Measurements from ENCODE around the gene PTPN21.

Gene PTPN21

DNA sequence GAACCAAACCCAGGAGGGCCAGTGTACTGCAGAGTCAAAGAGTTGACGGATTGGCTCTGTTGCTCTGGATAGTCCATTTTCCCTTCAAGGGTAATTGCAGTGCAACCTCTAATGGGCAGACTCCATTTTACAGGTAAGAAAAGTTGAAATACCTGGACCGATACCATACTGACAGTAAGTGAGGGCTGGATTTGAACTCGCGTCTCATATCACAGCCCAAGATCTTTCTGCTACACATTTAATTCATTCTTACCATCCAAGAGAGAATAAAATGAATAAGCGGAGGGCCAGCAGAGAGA is 7.7 kb upstream of the PTPN21 start:
- no peak for DNase-seq (ENCODE audit: low read depth)
- H3K4me3 ChIP-seq (ENCODE audit: low read depth, low read length) = peak overlapping the region; percentile 77
- TF ChIP-seq, protein P1, sequence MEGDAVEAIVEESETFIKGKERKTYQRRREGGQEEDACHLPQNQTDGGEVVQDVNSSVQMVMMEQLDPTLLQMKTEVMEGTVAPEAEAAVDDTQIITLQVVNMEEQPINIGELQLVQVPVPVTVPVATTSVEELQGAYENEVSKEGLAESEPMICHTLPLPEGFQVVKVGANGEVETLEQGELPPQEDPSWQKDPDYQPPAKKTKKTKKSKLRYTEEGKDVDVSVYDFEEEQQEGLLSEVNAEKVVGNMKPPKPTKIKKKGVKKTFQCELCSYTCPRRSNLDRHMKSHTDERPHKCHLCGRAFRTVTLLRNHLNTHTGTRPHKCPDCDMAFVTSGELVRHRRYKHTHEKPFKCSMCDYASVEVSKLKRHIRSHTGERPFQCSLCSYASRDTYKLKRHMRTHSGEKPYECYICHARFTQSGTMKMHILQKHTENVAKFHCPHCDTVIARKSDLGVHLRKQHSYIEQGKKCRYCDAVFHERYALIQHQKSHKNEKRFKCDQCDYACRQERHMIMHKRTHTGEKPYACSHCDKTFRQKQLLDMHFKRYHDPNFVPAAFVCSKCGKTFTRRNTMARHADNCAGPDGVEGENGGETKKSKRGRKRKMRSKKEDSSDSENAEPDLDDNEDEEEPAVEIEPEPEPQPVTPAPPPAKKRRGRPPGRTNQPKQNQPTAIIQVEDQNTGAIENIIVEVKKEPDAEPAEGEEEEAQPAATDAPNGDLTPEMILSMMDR (IDR thresholded peaks at IDR 0.05; ENCODE audit: low read depth, low read length) = no peak

DNA sequence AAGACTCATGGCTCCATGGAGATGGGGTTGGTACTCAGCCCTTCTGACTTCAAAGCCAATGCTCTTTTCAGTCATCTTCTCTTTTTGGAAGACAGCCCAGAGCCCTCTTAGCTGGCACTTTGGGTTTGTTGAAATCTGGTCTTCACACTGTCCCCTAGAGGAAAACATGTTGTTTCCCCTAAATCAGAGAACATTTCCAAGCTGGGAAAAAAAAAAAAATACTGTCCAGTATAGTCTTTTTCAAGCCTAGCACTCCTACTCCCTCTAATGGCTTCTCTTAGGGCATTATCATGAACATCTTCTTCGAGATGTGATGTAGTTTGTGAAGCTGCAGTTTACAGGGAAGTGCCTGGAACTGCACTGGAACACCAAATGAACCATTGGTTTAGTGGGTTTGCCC is 5.0 kb upstream of the PTPN21 start:
- no peak for TF ChIP-seq POLR2A (IDR thresholded peaks at IDR 0.05; ENCODE audit: extremely low read depth, insufficient read length)
- TF ChIP-seq MYC (IDR thresholded peaks at IDR 0.05; ENCODE audit: low read depth, low read length) = no peak
- TF ChIP-seq, protein P1 (IDR thresholded peaks at IDR 0.05; ENCODE audit: low read depth, low read length) = peak; percentile 16
- TF ChIP-seq, protein P2, sequence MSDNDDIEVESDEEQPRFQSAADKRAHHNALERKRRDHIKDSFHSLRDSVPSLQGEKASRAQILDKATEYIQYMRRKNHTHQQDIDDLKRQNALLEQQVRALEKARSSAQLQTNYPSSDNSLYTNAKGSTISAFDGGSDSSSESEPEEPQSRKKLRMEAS (IDR thresholded peaks at IDR 0.05; ENCODE audit: low read depth, low read length) = no peak
- DNase-seq (ENCODE audit: low read depth) = peak; percentile 27
- no peak overlapping the region for H3K4me3 ChIP-seq (ENCODE audit: low read depth, low read length)

DNA sequence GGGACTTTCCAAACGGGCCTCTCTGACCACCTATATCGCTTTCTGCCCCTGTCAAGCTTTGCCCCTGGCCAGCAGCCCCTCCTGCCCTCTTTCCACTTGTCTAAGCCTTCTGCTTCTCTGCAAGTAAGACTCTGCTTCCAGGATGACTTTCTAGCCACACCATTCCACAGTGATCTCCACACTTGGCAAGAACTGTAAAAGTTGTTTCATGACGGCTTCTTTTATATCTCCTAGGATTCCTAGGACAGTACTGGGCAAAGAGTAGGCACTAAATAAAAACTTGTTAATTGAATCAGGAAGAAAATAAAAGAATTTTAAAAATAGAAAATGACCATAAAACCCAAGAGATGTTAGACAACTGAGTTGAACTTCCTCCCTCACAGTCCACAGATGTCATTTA is 1.8 kb upstream of the PTPN21 start:
- DNase-seq (ENCODE audit: low read depth) = no peak
- TF ChIP-seq, protein P1 (IDR thresholded peaks at IDR 0.05; ENCODE audit: low read depth, low read length) = no peak
- TF ChIP-seq, protein P2 (IDR thresholded peaks at IDR 0.05; ENCODE audit: low read depth, low read length) = no peak
- TF ChIP-seq MYC (IDR thresholded peaks at IDR 0.05; ENCODE audit: low read depth, low read length) = no peak
- TF ChIP-seq POLR2A (IDR thresholded peaks at IDR 0.05; ENCODE audit: extremely low read depth, insufficient read length) = no peak
- no peak overlapping the region for H3K4me3 ChIP-seq (ENCODE audit: low read depth, low read length)

DNA sequence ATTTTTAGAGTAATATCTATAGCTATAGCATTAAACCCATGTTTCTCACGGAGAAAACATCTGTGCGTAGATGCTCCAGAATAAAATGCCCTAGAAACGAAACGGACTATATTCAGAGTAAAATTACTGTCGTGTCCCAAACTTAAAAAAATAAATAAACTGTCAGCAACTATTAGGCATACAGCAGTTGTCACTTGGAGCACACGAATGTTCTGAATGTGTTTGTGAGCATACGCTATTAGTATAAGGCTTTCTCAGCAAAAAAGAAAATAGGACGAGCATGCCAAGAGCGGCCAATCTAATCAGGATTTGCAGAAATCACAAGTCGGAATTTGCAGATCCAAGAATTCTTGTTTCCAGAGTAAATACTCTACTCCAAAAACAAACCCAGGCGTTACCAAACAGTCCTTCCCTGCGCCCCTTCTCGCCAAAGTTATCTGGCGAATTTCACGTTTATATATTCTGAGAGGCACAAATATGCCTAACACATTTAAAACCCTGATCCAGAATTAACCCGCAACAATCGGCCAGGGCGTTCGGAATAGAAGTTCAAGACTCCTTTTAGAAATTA is 836 bp downstream of the PTPN21 start:
- no peak for DNase-seq (ENCODE audit: low read depth)
- peak overlapping the region; percentile 46 for H3K4me3 ChIP-seq (ENCODE audit: low read depth, low read length)
- TF ChIP-seq, protein P2 (IDR thresholded peaks at IDR 0.05; ENCODE audit: low read depth, low read length) = no peak
- TF ChIP-seq POLR2A (IDR thresholded peaks at IDR 0.05; ENCODE audit: extremely low read depth, insufficient read length) (no peak), MYC (IDR thresholded peaks at IDR 0.05; ENCODE audit: low read depth, low read length) (no peak)
- TF ChIP-seq, protein P1 (IDR thresholded peaks at IDR 0.05; ENCODE audit: low read depth, low read length) = no peak

DNA sequence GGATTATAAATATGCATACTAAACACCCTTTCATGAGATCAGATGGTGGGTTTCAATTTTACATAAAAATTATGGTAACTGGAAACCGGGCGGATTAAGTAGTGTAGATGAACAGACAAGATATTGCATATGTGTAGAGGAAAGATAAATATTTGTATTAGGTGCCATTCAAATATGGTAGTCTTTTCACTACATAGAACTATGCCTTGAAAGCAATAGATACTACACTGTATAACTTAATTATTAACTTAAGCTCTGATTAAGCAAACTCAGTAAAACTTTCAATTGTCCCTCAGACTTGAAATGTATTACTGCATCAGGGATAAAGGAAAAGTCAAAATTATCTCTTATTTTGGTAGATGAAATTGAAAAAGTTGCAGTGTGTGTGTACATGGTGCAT is 1.9 kb downstream of the PTPN21 start:
- no peak overlapping the region for H3K4me3 ChIP-seq (ENCODE audit: low read depth, low read length)
- DNase-seq (ENCODE audit: low read depth) = no peak
- TF ChIP-seq, protein P1 (IDR thresholded peaks at IDR 0.05; ENCODE audit: low read depth, low read length) = no peak
- TF ChIP-seq MYC (IDR thresholded peaks at IDR 0.05; ENCODE audit: low read depth, low read length) (no peak), POLR2A (IDR thresholded peaks at IDR 0.05; ENCODE audit: extremely low read depth, insufficient read length) (no peak)
- TF ChIP-seq, protein P2 (IDR thresholded peaks at IDR 0.05; ENCODE audit: low read depth, low read length) = no peak

DNA sequence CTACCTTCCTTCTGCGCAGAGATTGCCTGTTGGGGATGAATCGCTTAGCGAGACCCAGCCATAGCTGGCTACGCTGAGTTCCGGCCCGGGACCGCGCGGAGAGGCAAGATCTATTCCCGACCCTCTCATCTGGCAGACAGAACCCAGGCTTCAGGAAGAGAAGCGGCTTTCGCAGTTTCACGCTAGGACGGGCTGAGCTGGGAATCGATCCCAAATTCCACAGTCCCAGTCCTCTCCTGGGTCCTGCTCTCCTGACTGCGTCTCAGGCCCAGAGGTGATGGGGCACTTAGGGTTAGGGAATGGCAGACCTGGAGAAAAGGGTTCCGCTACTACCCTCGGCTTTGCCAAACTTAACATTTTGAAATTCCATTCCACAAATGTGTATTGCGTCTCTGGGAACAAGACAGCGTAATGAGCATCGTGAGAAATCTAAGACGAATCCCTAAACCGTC is 2.8 kb downstream of the PTPN21 start:
- no peak for DNase-seq (ENCODE audit: low read depth)
- no peak for TF ChIP-seq POLR2A (IDR thresholded peaks at IDR 0.05; ENCODE audit: extremely low read depth, insufficient read length)
- TF ChIP-seq, protein P1 (IDR thresholded peaks at IDR 0.05; ENCODE audit: low read depth, low read length) = no peak
- TF ChIP-seq, protein P2 (IDR thresholded peaks at IDR 0.05; ENCODE audit: low read depth, low read length) = no peak
- H3K4me3 ChIP-seq (ENCODE audit: low read depth, low read length) = no peak overlapping the region
